ENCODE results near the gene MSRB1.

MSRB1 gene

DNA sequence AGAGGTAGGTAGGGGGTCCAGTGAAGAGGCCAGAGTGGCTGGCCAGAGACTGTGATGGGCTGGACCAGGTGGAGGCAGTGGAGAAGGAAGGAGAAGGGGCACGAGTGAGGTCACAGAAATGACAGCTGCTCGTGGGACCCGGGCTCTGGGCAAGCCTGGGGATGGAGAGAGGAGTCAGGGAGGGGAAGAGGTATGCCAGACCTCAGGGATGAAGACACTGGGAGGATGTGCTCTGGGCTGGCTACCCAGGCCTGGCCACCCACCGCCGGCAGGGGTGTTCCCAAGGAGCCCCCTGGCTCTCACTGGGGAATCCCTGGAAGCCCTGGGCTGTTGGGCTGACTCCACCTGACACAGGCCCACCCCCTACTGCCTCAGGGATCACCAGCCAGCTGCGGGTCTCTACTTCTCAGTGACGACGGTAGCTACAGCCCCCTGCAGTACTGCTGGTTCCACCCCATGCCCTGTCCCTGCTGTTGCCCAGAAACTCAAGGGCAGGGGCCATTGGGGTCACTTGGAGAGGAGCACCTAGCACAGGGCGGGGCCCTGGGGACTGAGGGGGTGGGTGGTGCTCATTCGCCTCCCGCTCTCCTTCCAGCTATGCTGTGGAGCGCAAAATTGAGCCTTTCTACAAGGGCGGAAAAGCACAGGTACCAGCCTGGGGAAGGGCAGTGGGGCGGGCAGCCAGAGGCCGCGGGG lies 30.6 kb upstream of the MSRB1 start:
- H2AFZ ChIP-seq (ENCODE audit: low read depth, low read length), result no peak overlapping the region
- no peak overlapping the region for H3K9ac ChIP-seq (ENCODE audit: low read length)
- no peaks in the 10 kb centered on the region for H3K9me3 ChIP-seq (ENCODE audit: insufficient read depth, low read length)
- H3K4me1 ChIP-seq (ENCODE audit: low read length), result peaks cover 14% of the 10 kb centered on the region
- H3K4me2 ChIP-seq (ENCODE audit: low read length), result 0 out of 2 replicates have a peak overlapping the region, but pooled peaks have one; percentile 20
- H3K4me3 ChIP-seq (ENCODE audit: low read length), result no peak overlapping the region
- H3K27ac ChIP-seq (ENCODE audit: low read length), result no peak overlapping the region
- TF ChIP-seq, protein P1, sequence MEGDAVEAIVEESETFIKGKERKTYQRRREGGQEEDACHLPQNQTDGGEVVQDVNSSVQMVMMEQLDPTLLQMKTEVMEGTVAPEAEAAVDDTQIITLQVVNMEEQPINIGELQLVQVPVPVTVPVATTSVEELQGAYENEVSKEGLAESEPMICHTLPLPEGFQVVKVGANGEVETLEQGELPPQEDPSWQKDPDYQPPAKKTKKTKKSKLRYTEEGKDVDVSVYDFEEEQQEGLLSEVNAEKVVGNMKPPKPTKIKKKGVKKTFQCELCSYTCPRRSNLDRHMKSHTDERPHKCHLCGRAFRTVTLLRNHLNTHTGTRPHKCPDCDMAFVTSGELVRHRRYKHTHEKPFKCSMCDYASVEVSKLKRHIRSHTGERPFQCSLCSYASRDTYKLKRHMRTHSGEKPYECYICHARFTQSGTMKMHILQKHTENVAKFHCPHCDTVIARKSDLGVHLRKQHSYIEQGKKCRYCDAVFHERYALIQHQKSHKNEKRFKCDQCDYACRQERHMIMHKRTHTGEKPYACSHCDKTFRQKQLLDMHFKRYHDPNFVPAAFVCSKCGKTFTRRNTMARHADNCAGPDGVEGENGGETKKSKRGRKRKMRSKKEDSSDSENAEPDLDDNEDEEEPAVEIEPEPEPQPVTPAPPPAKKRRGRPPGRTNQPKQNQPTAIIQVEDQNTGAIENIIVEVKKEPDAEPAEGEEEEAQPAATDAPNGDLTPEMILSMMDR (IDR thresholded peaks at IDR 0.05; ENCODE audit: low read depth, low read length), result no peak
- TF ChIP-seq EZH2phosphoT487 (IDR thresholded peaks at IDR 0.05; ENCODE audit: low read depth), result no peak
- no peaks in the 10 kb centered on the region for H4K20me1 ChIP-seq (ENCODE audit: insufficient read depth, low read length)
- H3K79me2 ChIP-seq (ENCODE audit: low read length), result peaks cover 36% of the 10 kb centered on the region
- no peaks in the 10 kb centered on the region for H3K27me3 ChIP-seq (ENCODE audit: low read depth, low read length)
- peaks cover 18% of the 10 kb centered on the region for H3K36me3 ChIP-seq (replicated peaks; ENCODE audit: low read depth, low read length)

GRCh38 chr16:1972490-1972877 lies 29.5 kb upstream of the MSRB1 start:
- Histone ChIP-seq H3K4me1 (ENCODE audit: low read length) (peaks cover 14% of the 10 kb centered on the region), H3K27ac (ENCODE audit: low read length) (no peak overlapping the region), H4K20me1 (ENCODE audit: insufficient read depth, low read length) (no peaks in the 10 kb centered on the region), H3K4me2 (ENCODE audit: low read length) (peak overlapping the region; percentile 88), H3K36me3 (replicated peaks; ENCODE audit: low read depth, low read length) (peaks cover 16% of the 10 kb centered on the region), H3K27me3 (ENCODE audit: low read depth, low read length) (no peaks in the 10 kb centered on the region), H3K4me3 (ENCODE audit: low read length) (peak overlapping the region; percentile 100), H3K9ac (ENCODE audit: low read length) (peak overlapping the region; percentile 87), H3K9me3 (ENCODE audit: insufficient read depth, low read length) (no peaks in the 10 kb centered on the region), H2AFZ (ENCODE audit: low read depth, low read length) (no peak overlapping the region), H3K79me2 (ENCODE audit: low read length) (peaks cover 36% of the 10 kb centered on the region)
- TF ChIP-seq, protein P1 (IDR thresholded peaks at IDR 0.05; ENCODE audit: low read depth, low read length), result no peak
- TF ChIP-seq EZH2phosphoT487 (IDR thresholded peaks at IDR 0.05; ENCODE audit: low read depth), result no peak

GRCh38 chr16:1971796-1972489 lies 28.9 kb upstream of the MSRB1 start, which contains the start of gene TBL3:
TSS of gene TBL3 (plus strand) at chr16:1972053. CDS start at chr16:1972165, 112 bp downstream.
- Histone ChIP-seq H3K27me3 (ENCODE audit: low read depth, low read length) (no peaks in the 10 kb centered on the region), H3K27ac (ENCODE audit: low read length) (peak within 1 kb of the TSS; percentile 83), H3K4me2 (ENCODE audit: low read length) (peak within 1 kb of the TSS; percentile 88), H2AFZ (ENCODE audit: low read depth, low read length) (peak within 1 kb of the TSS; percentile 84), H3K4me1 (ENCODE audit: low read length) (peaks cover 14% of the 10 kb centered on the region), H3K36me3 (replicated peaks; ENCODE audit: low read depth, low read length) (peaks cover 16% of the 10 kb centered on the region), H3K9me3 (ENCODE audit: insufficient read depth, low read length) (no peaks in the 10 kb centered on the region), H4K20me1 (ENCODE audit: insufficient read depth, low read length) (no peaks in the 10 kb centered on the region), H3K79me2 (ENCODE audit: low read length) (peaks cover 38% of the 10 kb centered on the region), H3K4me3 (ENCODE audit: low read length) (peak within 1 kb of the TSS; percentile 100), H3K9ac (ENCODE audit: low read length) (peak within 1 kb of the TSS; percentile 98)
- TF ChIP-seq EZH2phosphoT487 (IDR thresholded peaks at IDR 0.05; ENCODE audit: low read depth), result no peak
- TF ChIP-seq, protein P1 (IDR thresholded peaks at IDR 0.05; ENCODE audit: low read depth, low read length), result no peak
